Measurements from ENCODE around the gene LANCL2.
A peak's percentile ranks its signal among the peaks of the same experiment; 100 is the strongest.
"Not testable (repeated sequence)": the region's sequence is repeated elsewhere in the genome, so short reads cannot be mapped to it uniquely, and the experiment has no call there.

LANCL2 gene

GRCh38 chr7:55365205-55365674, at the start of gene LANCL2:
TSS of gene LANCL2 (plus strand) at chr7:55365337. CDS start at chr7:55366026, 689 bp downstream.
- DNase-seq (ENCODE audit: low spot score) = peak; percentile 36

GRCh38 chr7:55325371-55325792, 39.8 kb upstream of the LANCL2 start:
- no peak for DNase-seq (ENCODE audit: low spot score)

GRCh38 chr7:55326081-55326835, 38.9 kb upstream of the LANCL2 start:
- DNase-seq (ENCODE audit: low spot score) = no peak

GRCh38 chr7:55326945-55327626, 38.1 kb upstream of the LANCL2 start:
- no peak for DNase-seq (ENCODE audit: low spot score)

- no peak for DNase-seq (ENCODE audit: low spot score)
These were observed 30.0 kb upstream of the LANCL2 start for GRCh38 chr7:55335151-55335550.

GRCh38 chr7:55335786-55336185, 29.4 kb upstream of the LANCL2 start:
- no peak for DNase-seq (ENCODE audit: low spot score)

- DNase-seq (ENCODE audit: low spot score) = no peak
These were observed 28.6 kb upstream of the LANCL2 start for GRCh38 chr7:55336540-55336939.

- no peak for DNase-seq (ENCODE audit: low spot score)
These were observed 25.8 kb upstream of the LANCL2 start for GRCh38 chr7:55339033-55340000.

GRCh38 chr7:55342216-55342871, 22.8 kb upstream of the LANCL2 start:
- DNase-seq (ENCODE audit: low spot score) = no peak

GRCh38 chr7:55343002-55343781, 21.9 kb upstream of the LANCL2 start:
- DNase-seq (ENCODE audit: low spot score) = no peak

- no peak for DNase-seq (ENCODE audit: low spot score)
These were observed 21.1 kb upstream of the LANCL2 start for GRCh38 chr7:55343860-55344606.

- no peak for DNase-seq (ENCODE audit: low spot score)
These were observed 20.3 kb upstream of the LANCL2 start for GRCh38 chr7:55344840-55345239.

GRCh38 chr7:55345292-55345691, 19.8 kb upstream of the LANCL2 start:
- DNase-seq (ENCODE audit: low spot score) = no peak

GRCh38 chr7:55348502-55348901, 16.6 kb upstream of the LANCL2 start:
- no peak for DNase-seq (ENCODE audit: low spot score)

GRCh38 chr7:55349121-55349520, 16.0 kb upstream of the LANCL2 start:
- DNase-seq (ENCODE audit: low spot score) = no peak

GRCh38 chr7:55350281-55350680, 14.9 kb upstream of the LANCL2 start:
- DNase-seq (ENCODE audit: low spot score) = no peak

GRCh38 chr7:55351263-55351662, 13.9 kb upstream of the LANCL2 start:
- no peak for DNase-seq (ENCODE audit: low spot score)

- not testable (repeated sequence) for DNase-seq (ENCODE audit: low spot score)
These were observed 12.2 kb upstream of the LANCL2 start for GRCh38 chr7:55352947-55353273.

- no peak for DNase-seq (ENCODE audit: low spot score)
These were observed 4.7 kb upstream of the LANCL2 start for GRCh38 chr7:55360486-55360885.

GRCh38 chr7:55361560-55361959, 3.6 kb upstream of the LANCL2 start:
- no peak for DNase-seq (ENCODE audit: low spot score)

All from CD4-positive, alpha-beta T cell treated with Interleukin-6 at 100 ng/mL for 8 hours (primary cell).